Activated naive CD4-positive, alpha-beta T cell treated with Interleukin-2 at 50 U/mL for 16 hours (primary cell): ENCODE measurements around the gene SENP7.
"Not testable (repeated sequence)": the region's sequence is repeated elsewhere in the genome, so short reads cannot be mapped to it uniquely, and the experiment has no call there.

Experiments used
- DNase-seq: peaks from one replicate; pipeline ENCODE4 v3.0.0-alpha.2; 2020

SENP7 gene

DNA sequence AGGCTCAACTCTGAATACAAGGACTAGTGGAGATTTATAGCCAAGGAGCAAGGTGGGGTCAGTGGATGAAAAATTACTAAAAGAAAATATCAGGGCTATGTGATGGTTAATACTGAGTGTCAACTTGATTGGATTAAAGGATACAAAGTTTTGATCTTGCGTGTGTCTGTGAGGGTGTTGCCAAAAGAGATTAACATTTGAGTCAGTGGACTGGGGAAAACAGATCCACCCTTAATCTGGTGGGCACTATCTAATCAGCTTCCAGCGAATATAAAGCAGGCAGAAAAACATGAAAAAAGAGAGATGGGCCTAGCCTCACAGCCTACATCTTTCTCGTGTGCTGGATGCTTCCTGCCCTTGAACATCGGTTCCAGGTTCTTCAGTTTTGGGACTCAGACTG lies 14.4 kb upstream of the SENP7 start:
- no peak for DNase-seq

DNA sequence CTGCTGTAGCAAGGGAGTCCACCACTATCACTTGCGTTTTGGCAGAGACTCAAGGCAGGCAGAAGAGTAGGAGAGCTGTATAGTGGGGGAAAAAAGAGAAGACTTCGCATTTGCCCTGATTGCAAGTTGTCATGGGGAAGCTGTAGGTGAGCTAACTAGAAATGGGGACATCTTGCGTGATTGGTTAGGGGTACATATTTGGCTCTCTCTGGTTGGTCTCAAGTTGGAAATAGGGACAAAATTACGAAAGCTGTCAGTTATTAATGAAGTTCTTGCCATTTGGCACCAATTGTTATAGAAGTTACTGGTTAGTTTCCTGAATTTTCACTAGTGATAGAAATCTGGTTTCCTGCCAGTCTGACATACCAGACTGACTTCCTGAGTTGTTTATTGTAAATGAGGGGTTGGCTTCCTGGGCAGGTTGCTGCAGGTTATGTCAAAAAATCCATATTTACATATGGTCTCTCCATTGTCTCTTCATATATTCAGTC lies 8.2 kb upstream of the SENP7 start:
- DNase-seq, result no peak

DNA sequence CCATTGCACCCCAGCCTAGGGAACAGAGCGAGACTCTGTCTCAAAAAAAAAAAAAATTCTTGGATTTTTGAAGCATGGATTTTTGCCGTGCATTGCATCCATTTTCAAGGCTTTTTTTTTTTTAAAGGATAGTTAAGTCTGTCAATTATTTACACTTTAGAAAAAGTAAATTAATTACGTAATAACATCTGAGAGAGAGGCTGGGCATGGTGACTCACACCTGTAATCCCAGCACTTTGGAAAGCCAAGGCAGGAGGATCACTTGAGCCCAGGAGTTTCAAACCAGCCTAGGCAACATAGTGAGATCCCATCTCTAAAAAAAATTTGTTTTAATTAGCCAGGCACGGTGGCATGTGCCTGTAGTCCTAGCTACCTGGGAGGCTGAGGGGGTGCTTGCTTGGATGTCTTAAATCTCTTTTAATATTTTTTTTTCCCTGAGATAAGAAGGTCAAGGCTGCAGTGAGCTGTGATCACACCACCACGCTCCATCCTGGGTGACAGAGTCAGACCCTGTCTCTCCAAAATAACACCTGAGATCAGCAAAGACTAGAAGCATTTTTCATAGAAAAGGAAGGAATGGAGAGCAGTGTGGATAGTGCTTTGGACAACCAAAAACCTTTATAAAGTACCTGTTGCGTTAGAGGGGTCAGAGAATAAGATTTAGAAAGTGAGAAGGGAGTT lies 6.8 kb upstream of the SENP7 start:
- no peak for DNase-seq

DNA sequence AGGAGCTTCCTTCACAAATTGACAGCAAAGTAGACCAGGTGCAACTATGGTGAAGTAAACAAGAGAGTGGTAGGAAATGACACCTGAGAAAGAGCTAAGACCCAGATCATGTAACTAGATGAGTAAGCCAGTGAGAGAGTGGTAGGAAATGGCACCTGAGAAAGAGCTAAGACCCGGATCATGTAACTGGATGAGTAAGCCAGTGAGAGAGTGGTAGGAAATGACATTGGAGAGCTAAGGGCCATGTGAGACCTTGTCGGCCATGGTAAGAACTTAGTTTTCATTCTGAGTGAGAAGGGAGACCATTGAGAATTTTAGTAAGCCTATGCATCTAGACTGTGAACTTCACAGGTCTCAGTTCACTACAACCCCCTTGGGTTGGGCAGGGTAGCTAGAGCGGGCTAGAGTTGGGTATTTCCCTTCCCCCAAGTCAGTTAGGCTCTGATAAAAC lies 5.4 kb upstream of the SENP7 start:
- peak; percentile 42 for DNase-seq

DNA sequence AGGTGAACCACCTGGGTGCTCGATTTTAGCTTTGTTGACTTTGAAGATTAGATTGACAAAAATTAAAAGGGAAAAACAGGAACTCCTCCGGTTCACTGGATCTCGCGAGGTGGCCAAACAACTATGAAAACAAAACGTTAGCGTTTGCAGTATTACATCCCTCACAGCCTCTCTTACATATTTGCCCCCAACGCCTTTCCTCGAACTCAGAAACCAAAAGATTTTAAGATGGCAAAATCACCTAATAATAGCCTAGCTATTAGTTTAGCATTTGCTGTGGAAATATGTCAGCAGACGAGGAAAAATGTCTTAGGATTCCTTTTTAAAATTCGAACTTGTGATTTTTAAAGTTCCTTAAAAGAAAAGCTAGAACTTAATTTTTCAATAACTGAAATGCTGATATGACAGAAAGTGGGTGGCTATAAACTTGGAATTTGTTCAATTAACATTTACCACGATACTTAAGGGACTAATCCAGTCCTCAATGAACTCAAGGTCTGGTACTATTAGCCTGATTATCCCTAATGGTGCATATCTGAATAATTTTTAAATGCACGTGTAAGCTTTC lies 491 bp upstream of the SENP7 start:
- DNase-seq, result no peak

DNA sequence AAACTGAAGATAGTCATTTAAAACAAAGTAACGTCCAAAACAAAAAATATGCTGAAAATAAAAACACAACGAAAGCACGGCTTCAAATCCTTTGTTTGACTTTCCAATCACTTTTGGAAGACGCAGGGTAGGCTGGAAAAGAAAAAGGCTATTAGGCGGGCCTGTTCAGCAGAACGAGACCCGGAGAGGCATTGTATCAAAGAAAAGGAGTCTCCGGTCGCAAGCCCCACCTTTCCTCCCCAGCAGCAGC lies 691 bp downstream of the SENP7 start:
- DNase-seq, result peak; percentile 33

DNA sequence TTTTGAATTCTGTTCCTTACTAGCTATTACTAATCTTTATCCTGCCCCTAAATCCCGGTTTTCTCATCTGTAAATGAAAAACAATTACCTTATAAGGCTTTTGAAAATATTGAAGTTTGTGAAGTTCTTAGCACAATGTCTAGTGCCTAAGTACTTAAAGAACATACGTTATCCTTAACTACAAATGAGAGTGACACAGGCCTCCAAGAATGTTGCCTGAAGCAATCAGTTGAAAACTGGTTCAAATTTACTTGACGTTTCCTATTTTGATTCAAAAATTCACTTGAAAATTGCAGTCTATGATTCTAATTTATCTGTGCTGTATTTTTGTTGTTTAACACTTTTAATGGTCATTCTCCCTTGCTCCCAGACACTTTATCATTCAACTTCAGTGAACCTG lies 3.2 kb downstream of the SENP7 start:
- DNase-seq, result no peak

DNA sequence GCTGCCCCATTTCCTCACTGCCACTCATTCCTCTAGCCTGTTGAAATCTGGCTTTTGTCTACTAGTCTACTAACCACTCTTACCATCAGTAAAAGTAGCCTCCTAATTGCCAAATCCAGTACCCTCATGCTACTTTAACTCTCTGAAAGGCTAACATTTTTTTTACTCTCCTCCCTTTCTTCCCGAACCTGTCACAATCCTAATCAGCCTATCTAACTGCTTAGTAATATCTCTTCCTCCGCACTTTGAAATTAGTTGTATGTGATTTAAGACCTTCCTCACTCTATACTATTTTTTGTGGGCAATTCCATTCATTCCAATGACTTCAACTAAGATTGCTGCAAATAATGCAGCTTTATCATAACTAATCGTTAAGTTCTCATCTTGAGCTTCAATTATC lies 3.7 kb downstream of the SENP7 start:
- no peak for DNase-seq

DNA sequence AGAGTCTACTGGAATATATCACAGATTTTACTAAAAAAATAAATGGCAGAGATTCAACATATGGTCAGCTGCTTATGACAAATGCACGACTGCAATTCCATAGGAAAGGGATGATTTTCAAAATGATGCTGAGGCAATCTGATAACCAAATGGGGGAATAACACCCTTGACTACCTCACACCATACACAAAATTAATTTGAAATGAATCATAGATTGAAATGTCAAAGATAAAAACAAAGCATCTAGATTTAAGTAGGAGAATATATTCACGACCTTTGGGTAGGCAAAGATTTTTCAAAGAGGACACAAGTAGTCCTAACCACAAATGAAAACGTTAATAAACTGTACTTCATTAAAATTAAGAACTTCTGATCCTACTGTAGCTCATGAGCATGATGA lies 11.2 kb downstream of the SENP7 start:
- no peak for DNase-seq

DNA sequence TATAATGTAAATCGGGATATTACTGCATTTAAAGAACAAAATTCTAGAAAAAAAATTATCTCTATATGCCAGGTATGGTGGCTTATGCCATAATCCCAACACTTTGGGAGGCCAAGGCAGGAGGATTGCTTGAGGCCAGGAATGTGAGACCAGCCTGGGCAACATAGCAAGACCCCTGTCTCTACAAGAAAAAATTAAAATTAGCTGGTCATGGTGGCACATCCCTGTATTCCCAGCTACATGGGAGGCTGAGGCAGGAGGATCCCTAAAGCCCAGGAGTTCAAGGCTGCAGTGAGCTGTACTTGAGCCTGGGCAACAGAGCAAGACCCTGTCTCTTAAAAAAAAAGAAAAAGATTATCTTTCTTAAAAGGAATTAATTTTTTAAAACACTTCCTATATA lies 12.8 kb downstream of the SENP7 start:
- DNase-seq, result no peak

DNA sequence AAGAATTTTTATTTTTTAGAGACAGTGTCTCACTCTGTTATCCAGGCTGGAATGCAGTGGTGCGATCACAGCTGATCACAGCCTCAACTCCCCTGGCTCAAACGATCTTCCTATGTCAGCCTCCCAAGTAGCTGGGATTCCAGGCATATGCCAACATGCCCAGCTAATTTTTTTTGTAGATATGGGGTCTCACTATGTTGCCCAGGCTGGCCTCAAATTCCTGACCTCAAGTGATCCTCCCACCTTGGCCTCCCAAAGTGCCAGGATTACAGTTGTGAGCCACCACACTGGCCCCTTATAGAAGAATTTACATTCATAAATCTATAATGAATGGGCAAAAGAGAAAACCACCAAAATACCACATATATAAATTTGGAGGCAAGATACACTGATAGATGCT lies 15.2 kb downstream of the SENP7 start:
- DNase-seq, result no peak

DNA sequence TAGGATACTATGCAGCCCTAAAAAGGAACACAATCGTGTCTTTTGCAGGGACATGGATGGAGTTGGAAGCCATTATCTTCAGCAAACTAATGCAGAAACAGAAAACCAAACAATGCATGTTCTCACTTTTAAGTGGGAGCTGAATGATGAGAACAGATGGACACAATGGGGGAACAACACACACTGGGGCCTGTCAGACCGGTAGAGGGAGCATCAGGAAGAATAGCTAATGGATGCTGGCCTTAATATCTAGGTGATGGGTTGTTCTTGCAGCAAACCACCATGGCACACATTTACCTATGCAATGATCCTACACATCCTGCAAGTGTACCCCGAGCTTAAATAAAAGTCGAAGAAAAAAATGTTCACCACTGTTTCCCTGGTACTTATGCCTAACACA lies 17.5 kb downstream of the SENP7 start:
- no peak for DNase-seq

DNA sequence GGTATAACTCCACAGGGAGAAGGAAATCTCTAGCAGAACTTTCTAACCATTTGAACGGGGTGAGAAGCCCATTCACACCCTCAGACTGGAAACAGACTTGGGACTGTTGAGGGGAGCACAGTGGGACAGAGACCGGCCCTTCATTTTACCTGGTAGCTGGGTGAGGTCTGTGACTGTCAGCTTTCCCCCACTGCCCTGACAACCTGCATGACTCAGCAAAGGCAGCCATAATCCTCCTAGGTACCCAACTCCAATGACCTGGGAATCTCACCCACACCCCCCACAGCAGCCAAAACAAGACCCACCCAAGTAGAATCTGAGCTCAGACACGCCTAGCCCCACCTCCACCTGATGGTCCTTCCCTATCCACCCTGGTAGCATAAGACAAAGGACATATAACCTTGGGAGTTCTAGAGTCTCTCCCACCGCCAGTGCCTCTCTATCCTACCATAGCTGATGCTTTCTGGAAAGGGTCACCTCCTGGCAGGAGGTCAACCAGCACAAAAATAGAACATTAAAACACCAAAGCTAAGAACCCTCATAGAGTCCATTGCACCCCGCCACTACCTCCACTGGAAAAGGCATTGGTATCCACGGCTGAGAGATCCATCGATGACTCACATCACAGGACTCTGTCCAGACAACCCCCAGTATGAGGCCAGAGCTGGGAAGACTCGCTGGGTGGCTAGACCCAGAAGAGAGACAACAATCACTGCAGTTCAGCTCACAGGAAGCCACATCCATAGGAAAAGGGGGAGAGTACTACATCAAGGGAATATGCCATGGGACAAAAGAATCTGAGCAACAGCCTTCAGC lies 28.0 kb downstream of the SENP7 start:
- no peak for DNase-seq

DNA sequence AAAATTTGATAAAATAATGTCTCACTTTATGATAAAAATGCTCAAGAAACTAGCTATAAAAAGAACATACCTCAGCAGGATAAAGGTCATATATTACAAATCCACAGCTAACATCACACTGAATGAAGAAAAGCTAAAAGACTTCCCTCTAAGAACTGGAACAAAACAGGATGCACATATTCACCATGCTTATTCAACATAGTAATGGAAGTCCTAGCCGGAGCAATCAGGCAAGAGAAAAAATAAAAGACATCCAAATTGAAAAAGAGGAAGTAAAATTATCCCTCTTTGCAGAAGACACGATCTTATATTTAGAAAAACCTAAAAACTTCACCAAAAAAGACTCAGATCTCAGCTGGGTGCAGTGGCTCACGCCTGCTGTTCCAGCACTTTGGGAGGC lies 34.0 kb downstream of the SENP7 start:
- DNase-seq, result no peak

DNA sequence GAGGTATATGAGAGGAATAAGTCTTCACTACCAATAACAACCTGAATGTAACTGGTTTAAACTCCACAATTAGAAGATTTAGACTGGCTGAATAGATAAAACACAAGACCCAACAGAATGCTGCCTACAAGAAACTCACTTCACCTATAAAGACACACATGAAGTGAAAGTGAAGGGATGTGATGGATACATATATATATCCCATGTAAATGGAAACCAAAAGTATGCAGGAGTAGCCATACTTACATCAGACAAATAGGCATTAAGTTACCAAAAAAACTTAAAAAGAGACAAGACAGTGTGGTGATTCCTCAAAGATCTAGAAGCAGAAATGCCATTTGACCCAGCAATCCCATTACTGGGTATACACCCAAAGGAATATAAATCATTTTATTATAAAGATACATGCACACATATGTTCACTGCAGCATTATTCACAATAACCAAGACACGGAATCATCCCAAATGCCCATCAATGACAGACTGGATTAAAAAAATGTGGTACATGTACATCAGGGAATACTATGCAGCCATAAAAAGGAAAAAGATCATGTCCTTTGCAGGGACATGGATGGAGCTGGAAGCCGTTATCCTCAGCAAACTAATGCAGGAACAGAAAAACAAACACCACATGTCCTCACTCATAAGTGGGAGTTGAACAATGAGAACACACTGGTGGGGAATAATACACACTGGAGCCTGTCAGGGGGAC lies 38.0 kb downstream of the SENP7 start:
- DNase-seq, result not testable (repeated sequence)

DNA sequence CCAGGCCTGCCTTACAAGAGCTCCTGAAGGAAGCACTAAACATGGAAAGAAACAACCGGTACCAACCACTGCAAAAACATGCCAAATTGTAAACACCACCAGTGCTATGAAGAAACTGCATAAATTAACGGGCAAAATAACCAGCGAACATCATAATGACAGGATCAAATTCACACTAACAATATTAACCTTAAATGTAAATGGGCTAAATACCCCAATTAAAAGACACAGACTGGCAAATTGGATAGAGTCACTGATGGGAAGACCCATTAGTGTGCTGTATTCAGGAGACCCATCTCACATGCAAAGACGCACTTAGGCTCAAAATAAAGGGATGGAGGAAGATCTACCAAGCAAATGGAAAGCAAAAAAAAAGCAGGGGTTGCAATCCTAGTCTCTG lies 44.3 kb downstream of the SENP7 start:
- DNase-seq, result not testable (repeated sequence)

DNA sequence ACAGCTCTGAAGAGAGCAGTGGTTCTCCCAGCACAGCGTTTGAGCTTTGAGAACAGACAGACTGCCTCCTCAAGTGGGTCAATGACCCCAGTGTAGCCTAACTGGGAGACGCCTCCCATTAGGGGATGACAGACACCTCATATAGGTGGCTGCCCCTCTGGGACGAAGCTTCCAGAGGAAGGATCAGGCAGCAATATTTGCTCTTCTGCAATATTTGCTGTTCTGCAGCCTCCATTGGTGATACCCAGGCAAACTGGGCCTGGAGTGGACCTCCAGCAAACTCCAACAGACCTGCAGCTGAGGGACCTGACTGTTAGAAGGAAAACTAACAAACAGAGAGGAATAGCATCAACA lies 45.7 kb downstream of the SENP7 start:
- not testable (repeated sequence) for DNase-seq

DNA sequence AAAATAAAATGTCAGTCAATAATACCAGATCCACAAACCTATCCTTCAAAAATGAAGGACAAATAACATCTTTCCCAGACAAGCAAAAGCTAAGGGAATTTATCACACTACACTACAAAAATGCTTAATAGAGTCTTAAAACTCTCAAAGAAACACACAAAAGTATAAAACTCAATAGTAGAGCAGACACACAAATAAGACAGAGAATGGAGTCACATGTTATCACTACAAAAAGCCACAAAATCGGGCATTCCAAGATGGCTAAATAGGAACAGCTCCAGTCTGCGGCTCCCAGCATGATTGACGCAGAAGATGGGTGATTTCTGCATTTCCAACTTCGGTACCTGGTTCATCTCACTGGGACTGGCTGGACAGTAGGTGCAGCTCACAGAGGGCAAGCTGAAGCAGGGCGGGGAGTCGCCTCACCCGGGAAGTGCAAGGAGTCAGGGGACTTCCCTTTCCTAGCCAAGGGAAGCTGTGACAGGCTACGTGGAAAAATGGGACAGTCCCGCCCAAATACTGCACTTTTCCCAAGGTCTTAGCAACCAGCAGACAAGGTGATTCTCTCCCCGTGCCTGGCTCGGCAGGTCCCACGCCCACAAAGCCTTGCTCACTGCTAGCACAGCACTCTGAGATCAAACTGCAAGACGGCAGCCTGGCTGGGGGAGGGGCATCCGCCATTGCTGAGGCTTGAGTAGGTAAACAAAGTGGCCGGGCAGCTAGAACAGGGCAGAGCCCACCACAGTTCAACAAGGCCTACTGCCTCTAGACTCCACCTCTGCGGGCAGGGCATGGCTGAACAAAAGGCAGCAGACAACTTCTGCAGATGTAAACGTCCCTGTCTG lies 46.3 kb downstream of the SENP7 start:
- DNase-seq, result no peak

DNA sequence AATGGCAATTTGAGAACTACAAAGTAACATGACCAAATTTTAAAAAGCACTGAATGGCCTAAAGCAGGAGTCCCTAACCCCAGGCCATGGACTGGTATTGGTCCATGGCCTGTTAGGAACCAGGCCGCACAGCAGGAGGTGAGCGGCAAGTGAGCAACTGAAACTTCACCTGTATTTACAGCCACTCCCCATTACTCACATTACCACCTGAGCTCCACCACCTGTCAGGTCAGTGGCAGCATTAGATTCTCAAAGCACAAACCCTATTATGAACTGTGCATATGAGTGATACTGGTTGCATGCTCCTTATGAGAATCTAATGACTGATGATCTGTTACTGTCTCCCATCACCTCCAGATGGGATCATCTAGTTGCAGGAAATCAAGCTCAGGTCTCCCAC lies 48.8 kb downstream of the SENP7 start:
- DNase-seq, result no peak

DNA sequence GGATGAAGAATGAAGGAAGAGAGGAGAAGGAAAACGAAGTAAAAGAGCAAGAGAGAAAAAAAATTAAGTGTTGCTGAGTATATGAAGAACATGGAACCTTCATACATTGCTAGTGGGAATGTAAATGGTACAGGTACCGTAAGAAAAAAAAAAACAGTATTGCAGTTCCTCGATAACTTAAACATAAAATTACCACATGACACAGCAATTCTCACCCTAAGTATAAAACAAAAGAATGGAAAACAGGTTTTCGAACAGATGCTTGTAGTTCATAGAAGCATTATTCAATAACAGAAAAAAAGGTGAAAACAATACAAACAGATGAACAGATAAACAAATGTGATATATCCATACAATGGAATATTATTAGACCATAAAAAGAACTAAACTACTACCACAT lies 51.6 kb downstream of the SENP7 start:
- no peak for DNase-seq

DNA sequence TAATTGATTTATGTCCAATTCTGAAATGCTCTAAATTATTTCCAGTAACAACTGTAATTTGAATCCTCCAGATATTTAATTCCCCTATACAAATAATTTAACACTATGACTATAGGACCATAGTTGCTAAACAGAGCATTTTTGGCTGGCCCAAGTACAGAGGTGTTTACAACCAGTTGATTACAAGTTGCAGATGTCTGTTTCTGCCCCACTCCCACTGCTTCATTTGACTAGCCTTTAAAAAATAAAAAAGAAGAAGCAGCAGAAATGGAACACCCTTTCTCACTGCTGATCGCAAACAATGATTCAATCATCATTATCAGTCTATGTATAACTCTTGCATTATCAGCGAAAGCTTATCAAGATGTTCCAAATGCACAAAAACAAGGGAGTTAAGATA lies 54.6 kb downstream of the SENP7 start:
- DNase-seq, result no peak

DNA sequence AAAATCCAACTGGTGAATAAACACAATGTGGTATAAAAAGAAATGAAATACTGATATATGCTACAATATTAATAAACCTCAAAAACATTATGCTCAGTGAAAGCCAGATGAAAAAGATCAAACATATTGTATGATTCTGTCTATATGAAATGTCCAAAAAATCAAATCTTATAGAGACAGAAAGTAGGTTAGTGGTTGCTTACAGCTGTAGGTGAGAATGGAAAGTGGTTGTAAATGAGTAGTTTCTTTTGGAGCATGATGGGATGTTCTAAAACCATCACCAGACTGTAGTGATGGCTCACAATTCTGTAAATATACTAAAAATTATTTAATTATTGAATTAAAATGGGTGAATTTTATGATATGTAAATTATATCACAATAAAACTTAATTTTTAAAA lies 58.4 kb downstream of the SENP7 start:
- DNase-seq, result no peak

DNA sequence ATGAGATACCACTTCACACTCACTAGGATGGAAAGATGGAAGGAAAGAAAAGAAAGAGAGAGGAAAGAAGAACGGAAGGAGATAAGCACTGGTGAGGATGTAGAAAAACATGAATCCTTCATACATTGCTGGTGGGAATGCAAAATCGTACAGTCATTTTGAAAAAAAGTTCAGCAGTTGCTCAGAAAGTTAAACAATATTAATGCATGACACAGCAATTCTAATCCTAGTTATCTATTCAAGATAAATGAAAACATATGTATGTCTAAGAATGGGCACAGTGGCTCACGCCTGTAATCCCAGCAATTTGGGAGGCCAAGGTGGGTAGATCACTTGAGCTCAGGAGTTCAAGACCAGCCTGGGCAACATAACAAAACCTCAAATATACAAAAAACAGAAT lies 59.1 kb downstream of the SENP7 start:
- DNase-seq, result no peak
